Measurements from ENCODE around the gene PSME3IP1. TPM values are rescaled to one million over a fixed set of nuclear protein-coding genes. Genes with fewer than 3 reads are reported as not detected.

PSME3IP1 gene
- total RNA-seq, 1 donor from 2014 or later: 104 TPM

Other genes starting within 250 kb of the PSME3IP1 start
- 0.62 TPM for gene CETP, start 224.1 kb downstream of the PSME3IP1 start, total RNA-seq
- 2.0 TPM for gene NLRC5, start 196.5 kb downstream of the PSME3IP1 start, total RNA-seq
- gene CPNE2, start 93.5 kb downstream of the PSME3IP1 start, total RNA-seq: 40.6 TPM
- 75.5 TPM for gene RSPRY1, start 290 bp upstream of the PSME3IP1 start, total RNA-seq
- gene ARL2BP, start 59.2 kb upstream of the PSME3IP1 start, total RNA-seq: 81.4 TPM
- gene PLLP, start 98.6 kb upstream of the PSME3IP1 start, total RNA-seq: 1.2 TPM
- gene CCL22, start 172.7 kb upstream of the PSME3IP1 start, total RNA-seq: not detected
- 2.5 TPM for gene CX3CL1, start 186.5 kb upstream of the PSME3IP1 start, total RNA-seq
- not detected for gene CCL17, start 218.7 kb upstream of the PSME3IP1 start, total RNA-seq

All from occipital lobe (tissue), 1 donor.